IgD-negative memory B cell (primary cell): ENCODE measurements around the gene MYO1C. TPM values are rescaled to one million over a fixed set of nuclear protein-coding genes. Genes with fewer than 3 reads are reported as not detected.

ENCODE experiments used
- H3K27ac Mint-ChIP-seq, 3 donors: one replicate each; pipeline ENCODE4 v1.8.0; 2020 to 2022; ENCODE audit warnings: mild to moderate bottlenecking in 3 of 3, mixed read lengths in 3 of 3, moderate library complexity in 1 of 3
- H3K27me3 Mint-ChIP-seq: one replicate; pipeline ENCODE4 v1.8.0; 2021; ENCODE audit warnings: mixed read lengths
- H3K36me3 Mint-ChIP-seq: one replicate; pipeline ENCODE4 v1.8.0; 2020; ENCODE audit warnings: mild to moderate bottlenecking, mixed read lengths
- H3K4me1 Mint-ChIP-seq, 3 donors: one replicate each; pipeline ENCODE4 v1.8.0; 2020 to 2022; ENCODE audit warnings: mixed read lengths in 3 of 3, mild to moderate bottlenecking in 1 of 3
- H3K4me3 Mint-ChIP-seq, 4 donors: one replicate each; pipeline ENCODE4 v1.8.0; 2020 to 2022; ENCODE audit warnings: mild to moderate bottlenecking in 4 of 4, mixed read lengths in 4 of 4, moderate library complexity in 3 of 4
- H3K9me3 Mint-ChIP-seq, 3 donors: one replicate each; pipeline ENCODE4 v1.8.0; 2020 to 2021; ENCODE audit warnings: mixed read lengths in 3 of 3, mild to moderate bottlenecking in 1 of 3
- polyA plus RNA-seq: library from polyadenylated mRNA; unstranded; fragments of 300-500 nt; fragmentation: Illumina TruSeq; gene quantifications from one replicate; pipeline ENCODE4 v1.2.3, GENCODE V29; 2021

Gene MYO1C
- polyA plus RNA-seq, 1 donor from 2014 or later, result 29.6 TPM

DNA sequence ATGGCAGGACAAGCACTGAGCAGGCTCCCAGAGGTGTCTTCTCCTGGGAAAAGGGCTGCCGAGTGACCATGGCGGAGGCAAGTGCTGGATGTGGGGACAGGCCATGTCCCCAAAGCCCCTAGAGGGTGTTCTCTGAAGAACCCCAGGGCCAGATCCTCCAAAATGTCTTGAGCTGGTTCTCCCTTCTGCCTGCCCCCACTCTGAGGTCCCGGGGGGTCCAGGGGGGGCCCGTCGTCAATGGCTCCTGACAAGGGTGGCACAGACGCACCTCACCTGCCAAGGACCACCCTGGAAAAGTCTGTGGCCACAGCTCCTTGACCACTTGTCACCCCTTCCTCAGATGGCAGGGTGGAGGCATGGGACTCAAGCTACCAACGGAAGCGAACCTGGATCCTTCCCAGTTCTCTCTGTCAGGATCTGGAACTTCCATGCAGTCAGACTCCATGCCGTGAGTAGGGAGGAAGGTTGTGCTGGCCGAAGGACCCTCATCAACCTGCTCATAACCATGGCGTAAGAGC lies 2.3 kb upstream of the MYO1C start:
- Mint-ChIP-seq H3K27ac (peak overlapping the region in 1 of 3 donors; percentile 54), H3K36me3 (no peaks in the 10 kb centered on the region), H3K27me3 (no peaks in the 10 kb centered on the region), H3K4me3 (peak overlapping the region in 1 of 4 donors; percentile 80), H3K9me3 (no peaks in the 10 kb centered on the region), H3K4me1 (peaks cover 7 to 10% (median 8%) of the 10 kb centered on the region in 3 donors)

DNA sequence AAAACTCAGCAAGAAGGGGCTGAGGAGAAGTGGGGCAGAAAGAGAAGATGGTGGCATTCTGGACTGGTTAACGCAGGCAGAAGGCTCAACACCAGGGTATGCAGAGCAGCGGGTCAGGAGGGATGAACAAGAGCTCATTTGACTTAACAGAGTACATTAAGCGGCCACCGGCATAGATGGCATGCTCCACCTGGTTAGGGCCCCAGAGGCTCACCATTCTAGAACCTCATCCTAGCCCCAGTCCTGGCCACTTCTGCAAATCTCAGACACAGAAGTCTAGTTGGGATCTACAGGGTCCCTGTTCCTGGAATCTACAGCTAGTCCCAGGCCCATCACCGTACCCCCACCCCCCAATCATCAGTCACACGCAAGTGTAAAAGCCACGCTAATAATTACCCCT lies 1.7 kb upstream of the MYO1C start:
- H3K27me3 Mint-ChIP-seq, result no peaks in the 10 kb centered on the region
- H3K4me3 Mint-ChIP-seq, result peak overlapping the region in 2 of 4 donors; percentile 52 to 80
- no peaks in the 10 kb centered on the region for H3K9me3 Mint-ChIP-seq
- H3K36me3 Mint-ChIP-seq, result peaks cover under 1% of the 10 kb centered on the region
- H3K27ac Mint-ChIP-seq, result peak overlapping the region in 1 of 3 donors; percentile 54
- peaks cover 7 to 10% (median 8%) of the 10 kb centered on the region in 3 donors for H3K4me1 Mint-ChIP-seq

DNA sequence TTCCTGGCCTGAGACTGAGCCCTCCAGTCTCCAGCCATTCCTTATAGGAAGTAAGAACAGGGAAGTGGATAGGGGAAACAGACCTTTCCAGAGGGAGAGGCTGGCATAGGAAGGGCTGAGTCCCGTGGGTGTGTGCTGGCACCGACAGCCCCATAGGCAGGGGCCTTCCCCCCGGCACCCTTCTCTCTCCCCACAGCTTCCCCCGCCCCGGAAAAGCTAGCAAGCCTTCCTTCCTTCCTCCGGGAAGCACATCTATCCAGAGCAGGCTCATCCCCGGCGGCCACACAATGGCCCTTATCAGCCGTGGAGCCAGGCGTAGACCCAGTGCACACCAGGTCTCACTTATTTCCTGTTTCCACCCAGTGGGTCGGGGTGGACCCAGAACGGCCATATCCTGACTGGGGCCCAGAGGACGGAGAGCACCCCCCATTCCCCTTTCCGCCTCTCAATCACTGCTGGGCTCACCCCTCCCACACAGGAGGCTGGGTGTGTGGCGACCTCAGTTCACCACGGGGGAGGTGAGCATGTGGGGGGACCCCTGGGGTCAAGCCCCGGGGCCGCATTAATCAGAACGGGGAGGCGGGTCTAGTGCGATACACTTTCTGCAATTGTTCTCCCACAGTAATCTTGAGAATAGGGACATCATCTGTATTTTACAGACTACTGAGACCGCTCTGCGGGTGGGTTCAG lies 950 bp upstream of the MYO1C start:
- H3K9me3 Mint-ChIP-seq, result no peaks in the 10 kb centered on the region
- H3K27ac Mint-ChIP-seq, result peak overlapping the region in 2 of 3 donors; percentile 63 to 83
- peaks cover 8 to 17% (median 9%) of the 10 kb centered on the region in 3 donors for H3K4me1 Mint-ChIP-seq
- H3K4me3 Mint-ChIP-seq, result peak overlapping the region in 3 of 4 donors; percentile 45 to 80 (median 61)
- peaks cover 2% of the 10 kb centered on the region for H3K36me3 Mint-ChIP-seq
- H3K27me3 Mint-ChIP-seq, result no peaks in the 10 kb centered on the region

DNA sequence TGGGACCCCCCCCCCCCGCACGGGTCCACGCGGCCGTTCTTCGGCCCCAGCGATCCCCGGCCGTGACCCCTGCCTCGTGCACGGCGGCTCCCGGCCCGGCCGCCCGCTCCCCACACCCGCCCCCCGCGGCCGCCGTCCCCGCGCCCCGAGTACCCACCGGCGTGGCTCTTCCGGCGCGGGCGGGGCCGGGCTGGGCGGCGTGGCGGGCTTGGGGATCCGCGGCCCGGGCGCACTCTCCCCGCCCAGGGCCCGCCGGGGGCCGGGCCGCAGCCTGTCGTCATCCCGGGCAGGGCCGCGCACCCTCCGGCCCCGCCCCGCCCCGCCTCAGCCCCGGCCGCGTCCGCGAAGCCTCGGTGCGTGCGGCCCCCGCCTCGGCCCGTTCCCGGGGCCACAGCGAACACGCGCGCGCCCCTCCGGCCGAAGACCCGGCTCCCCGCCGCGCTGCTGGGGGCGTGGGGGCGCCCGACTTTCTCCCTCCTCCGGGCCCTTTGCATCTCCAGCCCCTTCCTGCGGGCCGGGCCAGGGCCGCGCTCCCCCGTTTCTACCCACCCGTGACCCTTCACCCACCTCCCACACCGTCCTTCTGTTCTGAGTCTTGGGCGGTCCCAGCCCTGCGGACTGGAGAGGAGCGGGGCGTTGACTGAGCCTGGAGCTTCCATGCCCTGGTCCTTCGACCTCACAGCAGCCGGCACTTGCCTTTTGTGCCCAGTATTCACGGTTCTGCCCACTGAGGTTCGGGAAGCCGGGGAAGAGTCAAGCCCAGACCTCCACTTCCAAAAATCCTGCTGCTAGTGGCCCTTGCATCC lies 840 bp downstream of the MYO1C start:
- Mint-ChIP-seq H3K9me3 (no peaks in the 10 kb centered on the region), H3K4me1 (peaks cover 13 to 19% (median 13%) of the 10 kb centered on the region in 3 donors), H3K36me3 (peaks cover 2% of the 10 kb centered on the region), H3K27ac (peak overlapping the region in 1 of 3 donors; percentile 78), H3K4me3 (peak overlapping the region; percentile 80 to 93 (median 88)), H3K27me3 (no peaks in the 10 kb centered on the region)

DNA sequence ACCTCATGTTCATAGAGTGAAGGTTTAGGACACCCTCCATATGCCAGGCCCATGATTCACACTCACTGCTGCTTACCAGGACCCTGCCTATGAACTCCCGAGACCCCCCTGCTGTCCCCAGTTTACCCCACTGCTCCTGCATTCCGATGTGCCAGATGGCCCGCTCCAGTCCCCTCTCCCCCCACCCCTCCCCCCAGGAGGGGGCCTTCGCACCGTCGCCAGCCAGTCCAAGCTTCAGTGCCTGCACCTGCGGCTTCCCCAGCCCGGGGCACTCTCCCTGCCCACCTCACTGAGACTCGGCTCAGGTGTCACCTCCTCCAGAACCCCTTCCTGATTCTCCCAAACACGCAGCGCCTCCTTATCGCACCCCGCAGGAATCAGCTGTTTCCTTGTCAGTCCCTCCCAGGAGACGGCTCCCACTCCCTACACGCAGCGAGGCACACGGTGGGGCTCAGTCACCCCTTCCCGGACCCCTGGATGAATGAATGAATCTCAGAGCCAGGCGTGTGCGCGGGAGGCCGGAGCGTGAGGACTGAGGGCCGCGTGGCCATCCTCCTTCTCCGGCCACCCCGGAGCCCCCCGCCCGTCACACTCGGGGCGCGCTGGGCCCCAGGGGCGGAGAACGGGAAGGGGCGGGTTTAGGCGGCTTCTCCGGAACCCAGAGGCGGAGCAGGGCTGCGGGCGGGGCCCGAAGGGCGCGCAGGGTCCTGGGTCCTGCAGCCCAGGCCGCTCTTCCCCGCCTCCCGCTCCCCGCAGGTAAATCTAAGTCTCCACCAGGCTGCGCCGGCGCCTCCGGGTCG lies 1.6 kb downstream of the MYO1C start:
- peaks cover 13 to 19% (median 14%) of the 10 kb centered on the region in 3 donors for H3K4me1 Mint-ChIP-seq
- H3K36me3 Mint-ChIP-seq, result peaks cover 2% of the 10 kb centered on the region
- peak overlapping the region; percentile 81 to 87 (median 86) for H3K27ac Mint-ChIP-seq

DNA sequence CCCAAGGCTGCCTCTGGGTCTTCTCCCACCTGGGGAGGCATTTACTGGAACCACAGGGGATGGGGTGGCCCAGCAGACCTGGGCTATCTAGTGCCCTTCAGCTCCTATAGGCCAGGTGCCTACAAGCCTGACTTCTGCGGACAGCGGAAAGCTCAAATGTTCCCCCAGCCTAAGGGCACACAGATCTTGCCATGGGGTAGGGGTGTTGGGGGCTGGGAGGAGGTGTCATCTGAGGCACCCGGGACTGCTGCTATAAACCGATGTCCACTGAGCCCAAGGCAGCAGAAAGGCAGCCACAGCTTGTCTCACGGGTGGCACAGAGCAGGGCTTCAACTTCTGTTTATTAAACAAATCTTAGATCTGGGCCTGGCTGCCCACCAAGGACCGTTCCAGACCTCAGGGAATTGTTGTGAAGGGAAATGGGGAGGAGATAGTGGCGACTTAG lies 3.6 kb downstream of the MYO1C start:
- H3K9me3 Mint-ChIP-seq, result no peaks in the 10 kb centered on the region
- H3K36me3 Mint-ChIP-seq, result peaks cover 2% of the 10 kb centered on the region
- peaks cover 16 to 19% (median 17%) of the 10 kb centered on the region in 3 donors for H3K4me1 Mint-ChIP-seq
- peak overlapping the region; percentile 87 to 95 (median 88) for H3K27ac Mint-ChIP-seq
- no peaks in the 10 kb centered on the region for H3K27me3 Mint-ChIP-seq
- H3K4me3 Mint-ChIP-seq, result peak overlapping the region; percentile 68 to 93 (median 78)

More for the DNA sequence above, 1.6 kb downstream of the MYO1C start:
- Mint-ChIP-seq H3K27me3 (no peaks in the 10 kb centered on the region), H3K4me3 (peak overlapping the region; percentile 75 to 93 (median 86)), H3K9me3 (no peaks in the 10 kb centered on the region)

DNA sequence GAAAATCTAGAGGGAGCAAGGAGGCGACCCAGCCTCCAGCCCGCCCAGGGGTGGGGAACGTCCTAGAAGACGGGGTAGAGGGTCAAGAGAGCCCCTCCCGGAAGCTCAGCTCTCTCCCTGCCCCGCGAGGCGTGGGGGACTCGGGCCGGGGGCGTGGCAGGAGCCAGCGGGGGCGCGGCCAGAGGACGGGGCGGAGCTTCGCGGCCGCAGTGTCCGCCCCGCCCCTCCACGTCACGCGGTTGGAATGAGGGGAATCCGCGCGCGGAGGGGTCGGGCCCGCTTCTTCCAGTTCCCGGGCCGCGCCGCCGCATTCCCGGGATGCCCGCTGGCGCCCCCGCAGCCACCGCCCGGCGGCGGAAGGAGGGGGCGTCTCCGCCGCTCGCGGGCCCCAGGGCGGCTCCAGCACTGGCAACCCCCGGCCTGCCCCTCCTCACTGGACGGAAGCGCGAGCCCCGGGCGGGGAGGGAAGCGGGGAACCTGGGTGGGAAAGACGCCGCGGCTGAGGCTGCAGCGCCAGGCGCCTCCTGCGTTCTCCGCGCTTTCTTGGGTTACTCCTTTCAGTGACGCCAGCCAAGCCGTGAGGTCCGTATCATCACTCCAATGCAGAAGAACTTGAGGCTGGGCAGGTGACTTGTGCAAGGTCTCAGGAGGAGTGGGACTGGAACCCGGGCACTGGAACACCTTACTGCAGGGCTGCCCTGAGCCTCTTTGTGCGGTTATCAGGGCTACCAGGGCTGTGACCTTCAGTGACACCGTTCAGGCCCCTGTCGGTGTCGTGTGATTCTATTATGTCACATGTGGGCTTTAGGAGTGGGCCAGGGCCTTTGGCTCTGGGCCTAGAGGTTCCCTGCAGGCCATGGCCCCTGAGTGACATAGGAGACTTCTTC lies 4.3 kb downstream of the MYO1C start:
- Mint-ChIP-seq H3K36me3 (peaks cover 2% of the 10 kb centered on the region), H3K4me3 (peak overlapping the region; percentile 75 to 93 (median 88)), H3K27me3 (no peaks in the 10 kb centered on the region), H3K9me3 (no peaks in the 10 kb centered on the region), H3K27ac (peak overlapping the region; percentile 87 to 99 (median 99)), H3K4me1 (peaks cover 15 to 16% (median 15%) of the 10 kb centered on the region in 3 donors)

DNA sequence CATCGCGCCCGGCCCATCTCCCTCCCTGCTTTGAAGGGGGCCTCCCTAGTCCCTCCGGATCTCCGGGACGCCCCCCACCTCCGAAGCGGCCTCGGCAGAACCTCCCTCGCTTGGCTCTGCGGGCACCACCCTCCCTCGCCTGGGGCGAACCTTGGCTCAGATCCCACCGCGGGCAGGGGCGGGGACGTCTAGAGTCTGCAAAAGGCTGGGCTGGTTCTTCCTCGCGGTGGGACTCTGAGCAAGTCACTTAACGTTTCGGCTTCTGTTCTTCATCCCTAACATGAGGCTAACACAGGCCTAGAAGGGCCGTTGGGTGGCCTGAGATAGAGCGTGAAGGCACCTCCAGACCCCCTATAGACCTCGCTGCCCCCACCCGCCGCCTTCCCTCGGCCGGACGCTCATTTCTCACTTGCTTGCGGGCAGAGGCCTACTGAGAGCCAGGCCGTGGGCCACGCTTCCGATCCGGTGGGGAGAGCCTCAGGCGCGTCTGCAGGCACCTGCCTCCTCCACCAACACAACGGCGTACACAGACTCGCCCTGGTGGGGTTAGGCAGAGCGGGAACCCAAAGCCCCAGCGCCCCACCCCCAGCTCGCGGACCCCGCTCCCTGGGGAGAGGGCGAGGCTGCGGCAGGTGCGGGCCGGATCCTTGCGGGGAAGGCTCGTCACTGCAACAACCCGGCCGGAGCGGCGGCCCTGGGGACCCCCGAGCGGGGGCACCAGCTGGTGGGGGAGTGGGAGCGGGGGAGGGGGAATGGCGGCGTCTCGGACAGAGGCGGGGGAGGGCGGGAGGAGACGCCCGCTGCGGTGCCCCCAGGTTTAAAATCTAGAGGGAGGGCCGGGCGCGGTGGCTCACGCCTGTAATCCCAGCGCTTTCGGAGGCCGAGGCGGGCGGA lies 5.4 kb downstream of the MYO1C start:
- Mint-ChIP-seq H3K9me3 (no peaks in the 10 kb centered on the region), H3K36me3 (peaks cover 2% of the 10 kb centered on the region), H3K4me1 (peaks cover 14 to 18% (median 15%) of the 10 kb centered on the region in 3 donors), H3K27ac (peak overlapping the region; percentile 87 to 99 (median 99)), H3K4me3 (peak overlapping the region; percentile 75 to 97 (median 88)), H3K27me3 (no peaks in the 10 kb centered on the region)

DNA sequence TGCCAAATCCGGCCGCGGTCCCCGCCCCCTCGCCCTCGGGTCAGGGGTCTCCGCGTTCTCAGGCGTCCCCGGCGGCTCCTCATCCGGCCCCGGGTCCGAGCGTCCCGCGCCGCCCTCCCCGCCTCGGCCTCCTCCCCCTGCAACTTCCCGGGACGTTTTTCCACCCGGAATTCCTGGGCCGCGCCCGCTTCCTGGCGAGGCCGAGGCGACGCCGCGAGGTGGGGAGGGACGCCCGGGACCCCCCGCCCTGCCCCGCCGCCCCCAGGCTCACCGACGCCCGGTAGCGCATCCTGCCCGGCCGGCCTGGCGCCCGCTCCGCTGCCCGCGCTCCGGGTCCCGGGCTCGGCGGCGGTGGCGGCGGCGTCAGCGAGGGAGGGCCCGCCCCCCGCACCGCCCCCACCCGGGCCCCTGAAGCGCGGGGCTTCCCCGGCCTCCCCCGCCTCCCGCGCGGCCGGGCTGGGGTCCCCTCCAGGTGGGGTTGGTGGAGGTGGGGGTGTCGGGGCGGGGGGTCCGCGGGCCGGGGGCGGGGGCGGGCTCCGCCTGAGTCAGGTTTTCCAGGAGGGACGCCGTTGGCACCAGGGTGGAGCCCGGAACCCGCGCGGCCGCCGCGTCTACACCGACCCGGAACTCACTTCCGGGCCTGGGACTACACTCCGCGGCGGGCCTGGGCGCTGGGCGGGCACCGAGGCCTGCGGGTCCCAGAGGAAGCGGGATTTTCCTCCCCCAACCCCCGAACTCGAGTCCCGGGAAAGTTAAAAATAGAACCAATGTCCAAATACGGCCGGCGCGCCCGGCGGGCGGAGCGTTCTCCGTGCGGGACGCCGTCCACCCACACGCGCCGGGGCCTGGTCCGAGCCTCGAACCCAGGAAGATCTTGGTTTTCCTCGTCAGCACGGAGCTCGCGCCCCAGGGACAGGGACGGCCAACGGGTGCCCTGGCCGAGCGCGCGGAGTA lies 6.8 kb downstream of the MYO1C start:
- Mint-ChIP-seq H3K36me3 (peaks cover 2% of the 10 kb centered on the region), H3K9me3 (peaks cover 0 to 1% (median 0%) of the 10 kb centered on the region in 3 donors), H3K4me3 (peak overlapping the region; percentile 91 to 98 (median 94)), H3K4me1 (peaks cover 12 to 20% (median 14%) of the 10 kb centered on the region in 3 donors), H3K27me3 (no peaks in the 10 kb centered on the region), H3K27ac (peak overlapping the region; percentile 99)

DNA sequence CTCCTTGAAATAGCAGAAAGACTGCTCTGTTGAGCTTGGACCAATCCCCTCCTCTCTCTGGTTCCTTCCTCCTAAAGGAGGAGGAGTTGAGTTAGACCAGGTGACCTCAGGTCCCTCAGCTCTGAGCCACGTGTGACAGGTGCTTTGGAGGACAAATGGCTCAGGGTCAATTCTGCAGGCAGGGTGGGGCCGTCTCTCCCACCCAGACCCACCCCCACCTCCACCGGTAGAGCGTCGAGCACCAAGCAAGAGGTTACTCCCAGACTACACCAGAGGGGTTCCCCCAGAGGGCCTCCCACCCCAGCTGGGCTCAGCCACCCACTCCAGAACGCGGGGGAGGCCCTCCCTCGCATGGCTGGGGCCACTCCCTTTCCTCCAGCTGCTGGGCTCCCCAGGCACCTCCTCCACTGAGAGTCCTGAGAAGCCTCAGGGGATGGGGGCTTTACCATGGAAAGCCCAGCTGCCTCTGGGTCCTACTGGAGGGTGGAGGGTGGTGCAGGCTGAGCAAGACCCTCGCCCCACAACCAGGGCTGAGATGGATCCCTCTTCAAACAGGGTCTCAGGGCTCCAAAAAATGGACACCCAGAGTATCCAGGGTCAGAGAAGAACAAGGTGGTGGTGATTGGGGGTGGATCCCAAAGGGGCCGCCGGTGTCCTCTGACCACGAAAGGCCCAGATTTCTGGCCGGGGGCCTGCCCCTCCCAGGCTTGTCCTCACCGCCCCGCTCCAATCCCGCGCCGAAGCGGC lies 7.6 kb downstream of the MYO1C start:
- Mint-ChIP-seq H3K27me3 (no peaks in the 10 kb centered on the region), H3K4me3 (peak overlapping the region; percentile 91 to 98 (median 94)), H3K36me3 (peaks cover 2% of the 10 kb centered on the region), H3K27ac (peak overlapping the region; percentile 99), H3K4me1 (peaks cover 8 to 15% (median 9%) of the 10 kb centered on the region in 3 donors), H3K9me3 (peaks cover 0 to 1% (median 0%) of the 10 kb centered on the region in 3 donors)

DNA sequence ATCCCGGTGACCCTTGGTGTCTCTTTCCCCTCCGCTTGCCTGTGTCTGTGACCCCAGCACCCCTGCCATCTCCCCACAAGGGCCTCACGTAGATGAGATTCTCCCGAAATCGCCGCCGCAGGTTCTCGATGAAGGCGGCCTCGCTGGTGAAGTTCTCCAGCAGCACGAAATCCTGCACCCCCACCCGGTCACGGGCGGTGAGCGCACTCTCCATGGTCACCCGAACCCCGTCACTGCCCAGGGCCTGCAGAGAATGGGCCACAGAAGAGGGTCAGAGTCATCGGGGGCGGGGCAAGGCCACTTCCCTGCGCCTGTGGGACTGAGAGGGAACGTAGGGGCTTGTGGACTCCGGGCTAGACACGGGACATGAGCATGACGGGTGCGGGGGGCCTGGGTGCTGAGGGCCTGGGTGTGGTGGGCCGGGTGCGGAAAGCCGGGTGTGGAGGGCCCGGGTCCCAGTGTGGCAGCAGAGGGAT lies 8.4 kb downstream of the MYO1C start:
- peak overlapping the region; percentile 71 to 99 (median 99) for H3K27ac Mint-ChIP-seq
- H3K9me3 Mint-ChIP-seq, result peaks cover 0 to 1% (median 0%) of the 10 kb centered on the region in 3 donors
- H3K36me3 Mint-ChIP-seq, result peaks cover under 1% of the 10 kb centered on the region
- H3K4me3 Mint-ChIP-seq, result peak overlapping the region in 3 of 4 donors; percentile 41 to 91 (median 91)
- peaks cover 8 to 15% (median 9%) of the 10 kb centered on the region in 3 donors for H3K4me1 Mint-ChIP-seq
- H3K27me3 Mint-ChIP-seq, result no peaks in the 10 kb centered on the region
